ENCODE data around the gene NTM. TPM values are rescaled to one million over a fixed set of nuclear protein-coding genes. Genes with fewer than 3 reads are reported as not detected.

Gene NTM
- total RNA-seq, 1 experiment from 2014 or later: 9.9 TPM

GRCh38 chr11:132301465-132301864, 931.0 kb downstream of the NTM start:
- Mint-ChIP-seq H3K27me3 (ENCODE audit: low read depth) (no peaks in the 10 kb centered on the region), H3K4me1 (no peaks in the 10 kb centered on the region)

More at GRCh38 chr11:132301465-132301864, 931.0 kb downstream of the NTM start:
- DNase-seq: no peak
- no peaks in the 10 kb centered on the region for H3K23me2 ChIP-seq (ENCODE audit: insufficient read length, low read depth, low read length, poor library complexity, severe bottlenecking)
- no peak for TF ChIP-seq CTCF (conservative IDR thresholded peaks at IDR 0.05)
- no peak overlapping the region for H2BK5ac ChIP-seq (ENCODE audit: insufficient read length, low read length)
- no peak overlapping the region for H3K23ac ChIP-seq (ENCODE audit: insufficient read length, low read depth, low read length)
- no peak overlapping the region for H2BK15ac ChIP-seq (ENCODE audit: low read depth, low read length)
- Mint-ChIP-seq H3K9me3 (no peaks in the 10 kb centered on the region), H3K36me3 (ENCODE audit: insufficient read depth in 1 of 3, low read depth in 3 of 3) (no peaks in the 10 kb centered on the region; a peak in 1 of 7 replicates), H3K27ac (no peak overlapping the region), H3K4me3 (no peak overlapping the region)
- no peak overlapping the region for H3K9ac ChIP-seq (ENCODE audit: extremely low read depth, insufficient read length, low read length)
- H3K9me3 ChIP-seq (ENCODE audit: control insufficient read depth, low read depth, low read length): no peaks in the 10 kb centered on the region
- H2BK20ac ChIP-seq (ENCODE audit: low read depth, low read length, poor library complexity, severe bottlenecking): no peak overlapping the region
- H3K56ac ChIP-seq (ENCODE audit: insufficient read length, low read depth, low read length): no peak overlapping the region
- H4K5ac ChIP-seq (ENCODE audit: insufficient read length, low read depth, low read length): no peak overlapping the region
- H2AK5ac ChIP-seq (ENCODE audit: insufficient read length, low read length): no peak overlapping the region
- no peak overlapping the region for H2BK12ac ChIP-seq (ENCODE audit: insufficient read length, low read depth, low read length)
- no peak overlapping the region for H3K4me2 ChIP-seq (ENCODE audit: insufficient read depth, insufficient read length, low read length)
- no peak overlapping the region for H3K4ac ChIP-seq (ENCODE audit: low read depth, low read length)
- H4K8ac ChIP-seq (replicated peaks; ENCODE audit: insufficient read length, low read depth, low read length): no peak overlapping the region
- H3K27ac ChIP-seq (ENCODE audit: insufficient read length, low read depth, low read length): no peak overlapping the region
- no peaks in the 10 kb centered on the region for H3K79me1 ChIP-seq (ENCODE audit: insufficient read depth, low read depth, low read length, poor library complexity, severe bottlenecking)
- no peaks in the 10 kb centered on the region for H4K20me1 ChIP-seq (ENCODE audit: control insufficient read depth, insufficient read depth, insufficient read length)
- H3K18ac ChIP-seq (ENCODE audit: insufficient read length, low read depth, low read length): no peak overlapping the region
- H2AFZ ChIP-seq (ENCODE audit: low read length): no peak overlapping the region
- H3K79me2 ChIP-seq (ENCODE audit: insufficient read depth, low read length): no peaks in the 10 kb centered on the region
- H3K27me3 ChIP-seq (ENCODE audit: insufficient read depth, low read length): no peaks in the 10 kb centered on the region
- no CpG with 5 or more reads among the region's 1 CpG for WGBS (ENCODE audit: extremely low coverage, insufficient read length, low lambda C conversion rate)
- no peak overlapping the region for H2BK120ac ChIP-seq (ENCODE audit: low read depth, low read length, poor library complexity, severe bottlenecking)
- H3K14ac ChIP-seq (ENCODE audit: insufficient read depth, low read length): no peak overlapping the region
- H3T11ph ChIP-seq (ENCODE audit: low read length): no peak overlapping the region
- no peaks in the 10 kb centered on the region for H3K4me1 ChIP-seq (ENCODE audit: insufficient read depth, low read length)
- no peak overlapping the region for H4K91ac ChIP-seq (ENCODE audit: insufficient read length, low read depth, low read length)
